HS-5 (cell line): ENCODE results near the gene CMPK2.
A peak's percentile ranks its signal among the peaks of the same experiment; 100 is the strongest.

ENCODE experiments used
- DNase-seq: peaks from one replicate; pipeline ENCODE4 v3.0.0-alpha.2; 2012; ENCODE audit warnings: low read depth

CMPK2 gene

GRCh38 chr2:6841537-6842287 is 24.0 kb downstream of the CMPK2 start:
- DNase-seq: no peak

GRCh38 chr2:6838673-6839319 is 26.9 kb downstream of the CMPK2 start:
- DNase-seq: no peak

DNA sequence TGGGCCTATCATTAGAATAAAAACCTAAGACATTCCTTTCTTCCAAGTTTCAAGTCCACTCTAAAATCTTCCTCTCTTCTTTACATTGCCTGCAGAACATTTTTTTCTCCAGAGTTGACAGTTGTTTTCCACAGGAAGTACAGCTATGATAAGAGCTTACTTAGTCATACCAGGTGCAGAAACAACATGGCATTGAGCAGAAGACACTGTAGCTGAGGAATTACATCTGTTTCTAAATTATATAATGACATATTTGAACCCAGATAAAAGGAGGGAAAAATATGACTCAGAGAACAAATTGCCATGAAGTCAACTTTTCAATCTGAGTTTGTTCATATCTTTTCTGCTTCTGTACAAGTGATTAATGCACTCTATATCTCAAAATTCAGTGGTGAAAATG is 30.2 kb downstream of the CMPK2 start:
- DNase-seq: no peak

DNA sequence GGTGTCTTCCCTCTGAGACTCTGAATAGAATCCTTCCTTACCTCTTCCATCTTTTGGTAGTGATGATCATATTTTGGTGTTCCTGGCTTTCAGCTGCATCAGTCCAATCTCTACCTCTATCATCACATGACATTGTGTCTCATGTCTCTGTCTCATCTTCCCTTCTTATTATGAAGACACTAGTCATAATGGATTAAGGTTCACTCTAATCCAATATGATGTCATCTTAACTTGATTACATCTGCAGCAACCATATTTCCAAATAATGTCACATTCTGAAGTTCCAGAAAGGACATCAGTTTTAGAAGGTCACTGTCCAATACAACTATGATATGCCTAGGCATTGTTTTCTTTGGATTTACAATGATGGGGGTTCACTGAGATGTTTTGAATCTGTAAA is 31.5 kb downstream of the CMPK2 start:
- DNase-seq: no peak

DNA sequence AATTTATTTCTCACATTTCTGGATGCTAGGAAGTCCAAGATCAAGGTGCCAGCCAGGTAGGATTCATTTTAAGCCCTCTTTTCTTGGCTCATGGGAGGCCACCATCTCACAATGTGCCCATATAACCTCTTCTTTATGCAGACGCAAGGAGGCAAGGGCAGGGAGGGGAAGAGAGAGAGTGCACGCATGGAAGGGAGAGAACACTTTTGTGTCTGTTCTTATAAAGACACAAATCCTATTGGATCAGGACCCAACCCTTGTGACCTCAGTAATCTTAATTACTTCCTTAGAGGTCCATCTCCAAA is 32.5 kb downstream of the CMPK2 start:
- DNase-seq: no peak

DNA sequence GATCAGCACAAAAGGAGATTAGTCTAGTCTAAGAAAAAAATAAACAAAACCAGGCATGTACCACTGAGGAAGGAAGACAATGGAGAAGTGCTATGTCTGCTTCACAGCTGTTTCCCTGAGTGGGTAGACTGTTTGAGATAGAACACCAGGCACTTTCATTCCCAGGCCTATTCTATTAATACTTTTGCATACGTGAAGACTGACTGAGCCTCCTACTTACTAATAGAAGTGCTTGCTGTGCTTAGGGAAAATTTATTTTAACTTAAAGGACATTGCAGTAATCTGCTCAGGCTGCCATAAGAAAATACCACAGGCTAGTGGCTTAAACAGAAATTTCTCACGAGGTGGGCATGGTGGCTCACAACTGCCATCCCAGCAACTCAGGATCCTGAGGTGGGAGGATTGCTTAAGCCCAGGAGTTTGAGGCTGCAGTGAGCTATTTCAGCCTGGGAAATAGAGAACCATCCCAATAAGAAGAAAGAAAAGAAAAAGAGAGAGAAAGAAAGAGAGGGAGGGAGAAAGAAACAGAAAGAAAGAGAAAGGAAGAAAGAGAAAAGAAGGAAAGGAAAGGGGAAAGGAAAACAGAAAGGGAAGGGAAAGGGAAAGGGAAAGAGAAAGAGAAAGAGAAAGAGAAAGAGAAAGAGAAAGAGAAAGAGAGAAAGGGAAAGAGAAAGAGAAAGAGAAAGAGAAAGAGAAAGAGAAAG is 33.0 kb downstream of the CMPK2 start:
- no peak for DNase-seq

- no peak for DNase-seq
Observed at GRCh38 chr2:6831229-6831628, 34.5 kb downstream of the CMPK2 start.

GRCh38 chr2:6828299-6828584 is 37.5 kb downstream of the CMPK2 start:
- DNase-seq: no peak

DNA sequence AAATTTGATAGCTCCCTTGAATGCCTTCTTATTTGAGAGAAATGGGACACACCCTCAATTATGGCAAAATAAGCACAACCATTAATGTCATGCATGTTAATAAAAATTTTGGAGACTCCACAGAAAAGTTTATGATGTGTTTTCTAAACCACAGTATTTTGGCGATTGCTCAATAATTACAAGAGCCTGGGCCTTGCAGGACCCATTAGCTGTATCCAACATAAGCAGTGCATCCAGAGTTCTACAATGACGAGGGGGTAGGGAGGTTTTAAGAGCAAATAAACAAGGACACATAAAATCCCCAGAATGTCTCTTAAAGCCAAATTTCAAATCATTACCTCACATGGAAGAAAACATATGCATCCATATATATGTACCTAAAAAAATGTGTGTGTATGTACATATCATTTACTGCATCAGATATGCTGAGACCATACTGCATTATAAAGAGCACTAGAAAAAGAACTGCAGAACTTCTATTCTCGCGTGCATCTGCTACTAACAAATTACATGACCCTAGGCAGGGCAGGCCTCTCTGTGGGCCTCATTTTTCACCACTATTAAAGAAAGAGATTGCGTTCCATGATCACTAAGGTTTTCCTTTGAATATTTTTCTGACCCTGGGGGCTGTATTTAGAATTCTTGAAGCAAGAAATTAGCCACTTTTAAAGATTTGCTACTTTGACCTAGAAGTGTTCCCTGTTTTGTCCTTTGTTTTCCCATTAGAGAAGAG is 38.0 kb downstream of the CMPK2 start:
- DNase-seq: no peak

DNA sequence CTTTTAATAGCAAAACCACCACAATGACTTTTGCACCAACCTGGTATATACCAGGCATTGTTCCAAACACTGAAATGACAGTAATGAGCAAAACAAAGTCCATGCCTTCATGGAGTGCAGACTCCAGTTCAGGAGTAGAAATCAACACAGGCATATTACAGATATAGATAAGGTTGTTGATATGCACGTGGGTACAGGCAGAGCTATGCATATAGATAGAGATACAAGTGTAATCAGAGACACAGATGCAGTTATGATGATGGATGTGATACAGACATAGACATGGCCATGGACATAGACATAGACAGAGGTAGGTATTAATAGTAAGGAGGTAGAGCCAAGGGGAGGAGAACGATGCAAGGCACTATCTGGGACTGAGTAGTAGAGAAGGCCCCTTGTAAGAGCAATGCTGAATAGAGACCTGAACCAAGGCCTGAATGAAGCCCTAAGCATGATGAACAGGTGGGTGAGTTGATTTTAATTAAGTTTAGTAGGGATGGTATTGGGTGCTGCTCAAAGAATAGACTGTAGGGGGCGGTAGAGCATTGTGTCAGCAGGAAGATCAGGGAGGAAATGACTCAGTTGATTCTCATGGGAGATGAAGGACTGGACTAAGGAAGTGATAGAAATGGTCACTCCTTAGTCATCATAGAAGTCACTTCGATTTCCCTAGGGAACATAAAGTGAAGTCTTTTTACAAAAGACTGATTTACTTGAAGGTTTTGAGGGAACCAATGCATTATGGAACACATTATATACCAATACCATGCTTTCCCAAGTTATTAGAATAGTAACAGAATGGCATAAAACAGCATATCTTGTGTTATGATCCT is 39.4 kb downstream of the CMPK2 start:
- DNase-seq: peak; percentile 67

GRCh38 chr2:6824962-6825361 is 40.7 kb downstream of the CMPK2 start:
- DNase-seq: no peak

GRCh38 chr2:6823111-6823510 is 42.6 kb downstream of the CMPK2 start:
- no peak for DNase-seq

GRCh38 chr2:6822406-6822805 is 43.3 kb downstream of the CMPK2 start:
- DNase-seq: no peak

DNA sequence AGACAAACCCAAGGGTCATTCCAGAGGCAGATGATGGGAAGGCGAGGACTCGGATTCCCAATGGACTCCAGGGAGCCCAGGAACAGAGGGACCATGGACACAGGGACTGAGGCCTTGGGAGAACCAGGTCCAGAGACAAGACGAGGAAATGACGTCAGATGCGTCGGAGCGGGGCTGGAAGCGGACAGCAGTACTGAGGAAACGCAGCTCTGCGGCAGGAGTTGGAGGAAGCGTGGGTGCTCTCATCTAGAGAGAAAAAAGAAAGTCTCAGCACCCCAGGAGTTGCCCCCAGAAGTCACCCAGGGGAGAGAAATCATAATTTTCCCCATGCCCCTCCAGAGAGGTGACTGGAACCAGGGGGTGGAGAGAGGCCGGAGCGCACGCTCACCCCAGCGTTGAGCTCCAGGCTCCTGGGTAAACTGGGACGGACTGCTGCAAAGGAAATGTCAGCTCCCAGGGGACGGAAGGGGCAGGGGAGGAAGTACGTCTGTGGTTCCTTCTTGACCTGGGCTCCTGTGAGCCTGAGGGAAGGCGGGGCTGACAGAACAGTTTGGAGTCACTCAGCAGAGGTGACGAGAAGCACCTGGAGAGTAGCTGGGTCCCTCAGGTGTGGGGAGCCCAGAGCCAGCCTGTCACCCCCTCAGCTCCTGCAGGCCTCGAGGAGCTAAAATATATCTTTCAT is 44.7 kb downstream of the CMPK2 start:
- no peak for DNase-seq

- DNase-seq: no peak
Observed at GRCh38 chr2:6820236-6820635, 45.5 kb downstream of the CMPK2 start.

DNA sequence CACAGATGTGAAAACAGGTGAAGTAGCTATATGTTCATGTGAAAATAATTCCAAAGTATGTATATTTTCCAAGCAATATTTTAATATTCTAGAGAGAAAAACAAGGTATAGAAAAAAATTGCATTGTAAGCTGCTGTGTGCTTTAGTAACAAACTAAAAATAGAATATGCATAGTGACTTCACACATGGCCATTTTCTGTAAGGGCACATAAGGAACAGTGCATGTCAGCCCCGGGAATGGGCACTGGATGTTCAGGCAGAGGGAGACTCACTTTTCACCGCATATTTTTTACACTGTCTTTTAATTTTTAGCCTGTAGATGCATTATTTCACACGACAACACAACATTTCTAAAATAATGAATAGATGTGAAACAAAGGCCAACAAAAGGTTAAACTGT is 46.0 kb downstream of the CMPK2 start:
- DNase-seq: no peak

DNA sequence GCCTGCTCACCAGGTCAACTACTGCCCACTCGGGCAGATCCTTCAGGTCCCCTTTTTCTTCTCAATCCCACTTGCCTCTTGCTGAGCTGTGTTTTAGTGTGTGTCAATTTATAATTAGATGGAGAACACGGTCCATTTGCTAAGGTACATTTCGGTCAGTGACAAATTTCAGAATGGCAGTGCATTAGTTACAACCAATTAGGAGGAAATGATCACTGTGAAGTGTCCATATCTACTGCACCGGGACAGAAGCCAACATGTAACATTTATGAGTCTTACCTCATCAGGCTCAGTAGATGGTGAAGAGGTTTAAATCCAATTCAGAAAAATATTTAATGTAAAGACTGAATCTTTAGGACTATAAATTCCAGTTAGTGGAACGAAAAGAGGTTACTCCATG is 47.7 kb downstream of the CMPK2 start:
- DNase-seq: no peak

DNA sequence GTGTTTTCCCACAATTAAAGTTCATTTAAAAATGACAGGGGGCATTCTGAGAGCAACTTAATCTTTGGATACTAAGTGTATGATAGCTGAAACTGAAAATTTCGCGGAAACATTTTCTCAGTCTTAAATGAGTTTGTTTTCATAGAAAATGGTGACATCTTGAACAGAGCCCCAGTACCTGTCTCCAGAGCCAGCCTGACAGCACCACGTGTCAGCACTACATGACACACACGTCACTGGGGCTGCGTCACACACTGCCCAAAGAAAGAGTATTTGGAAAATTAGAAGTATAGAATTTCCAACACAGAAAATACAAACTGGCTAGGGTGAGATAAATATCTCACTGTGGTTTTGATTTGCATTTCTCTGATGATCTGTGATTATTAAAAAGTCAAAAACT is 50.8 kb downstream of the CMPK2 start:
- DNase-seq: no peak

- DNase-seq: no peak
Observed at GRCh38 chr2:6814312-6814711, 51.4 kb downstream of the CMPK2 start.

- DNase-seq: no peak
Observed at GRCh38 chr2:6813573-6813972, 52.1 kb downstream of the CMPK2 start.

DNA sequence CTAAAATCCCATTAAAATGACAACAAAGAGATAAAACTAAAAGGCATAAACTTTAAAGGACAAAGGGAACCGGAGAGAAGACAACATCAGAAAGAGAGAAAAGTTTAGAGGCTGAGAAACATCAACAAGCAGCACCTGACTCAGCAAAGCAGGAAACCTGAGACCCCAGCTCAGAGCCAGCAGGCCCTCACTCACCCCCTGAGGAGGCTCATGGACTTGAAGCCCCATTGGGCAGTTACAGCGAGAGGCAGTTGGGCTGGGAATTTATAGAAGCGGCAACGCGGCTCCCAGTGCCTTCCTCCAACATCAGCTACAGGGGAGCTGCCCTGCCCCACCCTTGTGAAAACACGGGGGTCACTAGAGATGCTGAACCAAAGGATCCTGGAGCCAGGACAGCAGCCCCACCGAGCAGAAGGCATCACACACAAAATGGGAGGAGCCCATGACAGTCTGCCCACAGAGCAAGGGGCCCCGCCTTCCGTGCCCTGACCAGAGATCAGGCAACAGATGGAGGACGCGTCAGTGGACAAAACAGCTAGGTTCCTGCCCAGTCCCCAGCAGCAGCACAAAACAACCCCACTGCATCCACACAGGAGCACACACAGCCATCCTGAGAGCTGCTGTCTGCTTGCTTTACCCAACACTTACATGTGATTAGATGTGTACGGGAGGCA is 52.7 kb downstream of the CMPK2 start:
- DNase-seq: no peak
